ENCODE measurements around the gene PNPO.

DNA sequence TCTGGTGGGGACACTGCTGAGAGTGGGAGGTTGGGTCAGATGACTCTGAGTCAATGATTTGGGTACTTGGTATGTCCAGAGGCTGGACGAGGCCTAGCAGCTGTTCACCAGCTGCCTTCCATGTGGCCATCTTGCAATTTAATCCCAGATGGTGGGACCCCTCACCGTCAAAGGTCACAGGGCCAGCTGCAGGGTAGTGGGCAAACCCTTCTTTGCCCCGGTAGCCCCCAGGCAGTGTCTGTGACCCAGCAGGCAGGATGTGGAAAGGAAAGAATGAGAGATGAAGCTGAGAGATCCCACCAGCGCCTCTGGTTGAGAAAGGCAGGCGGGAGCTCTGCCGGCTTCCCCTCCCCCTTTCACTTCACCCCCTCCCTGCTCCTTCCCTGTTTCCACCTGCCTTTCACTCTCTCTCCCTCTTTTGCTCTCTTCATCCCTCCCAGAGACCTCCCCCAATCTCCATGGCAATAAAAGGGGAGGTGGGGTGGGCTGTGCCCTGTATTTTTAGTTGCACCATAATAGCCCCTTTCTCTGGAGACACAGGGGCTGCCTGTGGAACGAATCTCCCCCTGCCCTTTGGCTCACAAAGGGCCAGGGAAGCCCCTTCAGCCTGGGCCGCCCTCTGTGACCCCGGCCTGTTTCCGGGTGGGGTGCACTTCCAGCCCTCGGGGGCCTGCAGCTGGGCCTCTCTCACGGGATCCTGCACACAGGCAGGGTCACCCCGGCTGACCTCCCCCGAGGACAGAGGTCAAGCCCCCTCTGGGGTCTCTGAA, 49.8 kb downstream of the PNPO start:
- TF ChIP-seq EZH2 (IDR thresholded peaks at IDR 0.05; ENCODE audit: insufficient read depth, poor library complexity, severe bottlenecking) (no peak), EZH2phosphoT487 (IDR thresholded peaks at IDR 0.05; ENCODE audit: insufficient read depth, low read depth) (no peak)
